ENCODE measurements around the gene GLRX.
"Not testable (repeated sequence)": the region's sequence is repeated elsewhere in the genome, so short reads cannot be mapped to it uniquely, and the experiment has no call there.

GLRX gene

DNA sequence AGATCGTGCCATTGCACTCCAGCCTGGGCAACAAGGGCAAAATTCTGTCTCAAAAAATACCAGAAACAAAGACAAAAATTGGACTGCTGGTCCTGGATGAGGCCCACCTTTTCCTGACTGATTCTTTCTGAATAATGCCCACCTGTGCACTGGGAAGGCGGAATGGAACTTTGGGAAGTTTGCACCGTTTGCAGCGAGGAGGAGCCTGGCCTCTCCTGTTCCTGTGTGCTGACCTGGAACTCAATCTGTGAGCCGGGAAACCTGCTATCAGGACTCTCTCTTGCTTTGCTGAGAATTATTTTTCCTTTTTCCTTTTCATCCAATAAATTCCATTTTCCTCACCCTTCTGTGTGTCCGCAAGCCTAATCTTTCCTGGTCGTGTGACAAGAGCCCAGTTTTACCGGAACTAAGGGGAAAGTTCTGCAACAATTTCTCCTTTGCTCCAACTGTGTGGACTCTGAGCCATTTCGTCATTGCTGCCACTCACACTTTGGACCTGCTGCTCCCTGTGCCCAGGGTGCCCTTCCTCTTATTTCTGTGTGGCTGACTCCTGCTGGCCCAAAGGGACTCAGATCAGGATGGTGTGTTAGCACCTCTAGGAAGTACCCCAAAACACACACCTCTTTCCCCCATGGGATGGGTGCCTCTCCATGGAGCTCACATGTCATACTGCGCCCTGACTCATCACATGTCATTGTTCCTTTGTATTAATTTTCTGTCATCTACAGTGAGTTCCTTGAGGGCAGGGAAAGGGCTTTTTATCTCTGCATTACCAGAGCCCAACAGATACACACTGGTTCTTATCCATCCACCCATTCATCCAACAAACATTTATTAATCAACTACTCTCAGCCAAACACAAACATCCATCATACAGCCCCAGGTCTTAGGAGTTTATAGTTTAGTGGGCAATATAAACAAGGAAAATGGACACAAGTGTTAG is 4.7 kb upstream of the GLRX start:
- no peak for DNase-seq

GRCh38 chr5:95825495-95825894 is 3.0 kb upstream of the GLRX start:
- no peak for DNase-seq

DNA sequence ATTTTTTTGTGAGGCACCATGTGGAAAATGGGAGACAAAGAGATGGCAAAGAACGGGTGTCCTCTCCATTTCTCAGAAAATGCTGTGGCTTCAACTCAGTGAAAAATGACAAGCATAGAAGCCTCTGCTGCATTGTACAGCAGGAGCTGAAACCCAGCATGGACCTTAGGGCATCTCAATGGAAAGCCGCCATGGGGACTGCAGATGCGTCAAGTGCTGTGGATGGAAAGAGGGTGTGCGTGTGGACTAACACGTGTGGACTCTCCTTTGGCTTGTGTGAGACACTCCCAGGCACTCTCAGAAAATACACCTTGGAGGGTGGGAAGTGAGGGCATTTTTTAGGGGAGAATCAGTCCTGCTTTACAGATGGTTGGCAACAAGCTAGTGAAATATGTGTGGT is 2.2 kb upstream of the GLRX start:
- DNase-seq: no peak

DNA sequence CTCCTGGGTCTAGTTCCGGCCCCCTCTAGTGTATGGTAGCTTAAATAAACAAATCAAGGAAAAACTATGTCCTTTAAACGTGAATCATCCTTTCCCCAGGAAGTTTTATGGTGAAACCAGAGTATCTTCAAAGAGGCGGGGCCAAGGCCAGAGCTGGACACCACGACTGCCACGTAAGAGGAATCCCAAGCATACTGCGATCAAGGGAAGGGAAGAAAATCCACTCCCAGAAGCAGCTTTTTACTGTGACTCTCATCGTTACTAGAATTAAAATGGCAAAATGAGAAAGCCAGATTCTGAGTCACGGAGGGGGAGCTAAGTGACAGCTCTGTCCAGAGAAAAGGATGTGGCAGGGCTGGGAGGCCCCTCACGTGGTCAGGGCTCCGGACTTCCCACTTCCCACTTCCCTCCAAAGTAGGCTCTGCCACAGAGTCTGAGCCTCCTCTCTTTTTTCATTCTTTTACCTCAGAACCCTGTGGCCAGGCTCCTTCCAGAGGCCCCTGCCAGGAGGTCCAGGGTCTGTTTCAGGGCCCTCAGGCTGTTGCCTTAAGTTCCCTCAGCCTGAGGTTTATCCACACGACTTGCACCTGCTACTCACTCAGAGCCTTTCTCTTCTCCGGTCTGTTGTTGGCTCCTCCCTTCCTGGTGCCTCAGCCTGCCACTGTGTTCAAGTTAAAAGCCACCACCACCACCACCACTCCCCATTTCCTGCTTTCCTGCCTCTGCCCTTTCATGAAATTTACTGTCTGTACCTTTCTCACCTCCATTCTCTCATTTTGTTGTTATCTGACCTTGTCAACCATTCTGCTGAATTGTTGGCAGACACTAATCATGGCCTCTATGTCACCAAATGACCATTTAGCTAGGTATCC is 1.4 kb upstream of the GLRX start:
- DNase-seq: peak; percentile 48

DNA sequence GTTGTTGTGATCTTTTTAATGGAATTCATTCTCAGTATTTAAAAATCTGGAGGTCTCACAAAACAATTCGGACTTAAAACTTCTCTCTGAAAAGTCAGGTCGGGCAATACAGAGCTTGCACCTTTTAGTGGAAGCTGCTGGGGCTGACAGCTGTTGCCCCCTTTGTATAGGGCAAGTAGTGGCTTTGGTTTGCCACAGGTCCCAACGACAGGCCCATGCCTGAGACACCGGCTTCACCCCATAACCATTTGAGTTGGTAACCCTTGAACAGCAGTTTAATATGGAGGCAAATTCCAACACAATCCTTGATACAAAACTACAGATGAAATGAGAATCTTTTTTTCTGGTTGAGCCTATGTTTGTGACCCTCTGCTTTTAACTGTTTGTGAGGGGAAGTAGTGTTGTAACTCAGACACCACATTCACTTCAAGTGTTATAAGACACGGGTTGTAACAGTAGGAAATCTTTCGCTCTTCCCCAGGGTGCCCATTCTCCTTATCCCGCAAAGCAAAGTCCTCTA is 752 bp upstream of the GLRX start:
- no peak for DNase-seq

- peak; percentile 25 for DNase-seq
Observed at GRCh38 chr5:95822043-95822541, 434 bp downstream of the GLRX start.

GRCh38 chr5:95821110-95822021 is 1.2 kb downstream of the GLRX start:
- DNase-seq: no peak

DNA sequence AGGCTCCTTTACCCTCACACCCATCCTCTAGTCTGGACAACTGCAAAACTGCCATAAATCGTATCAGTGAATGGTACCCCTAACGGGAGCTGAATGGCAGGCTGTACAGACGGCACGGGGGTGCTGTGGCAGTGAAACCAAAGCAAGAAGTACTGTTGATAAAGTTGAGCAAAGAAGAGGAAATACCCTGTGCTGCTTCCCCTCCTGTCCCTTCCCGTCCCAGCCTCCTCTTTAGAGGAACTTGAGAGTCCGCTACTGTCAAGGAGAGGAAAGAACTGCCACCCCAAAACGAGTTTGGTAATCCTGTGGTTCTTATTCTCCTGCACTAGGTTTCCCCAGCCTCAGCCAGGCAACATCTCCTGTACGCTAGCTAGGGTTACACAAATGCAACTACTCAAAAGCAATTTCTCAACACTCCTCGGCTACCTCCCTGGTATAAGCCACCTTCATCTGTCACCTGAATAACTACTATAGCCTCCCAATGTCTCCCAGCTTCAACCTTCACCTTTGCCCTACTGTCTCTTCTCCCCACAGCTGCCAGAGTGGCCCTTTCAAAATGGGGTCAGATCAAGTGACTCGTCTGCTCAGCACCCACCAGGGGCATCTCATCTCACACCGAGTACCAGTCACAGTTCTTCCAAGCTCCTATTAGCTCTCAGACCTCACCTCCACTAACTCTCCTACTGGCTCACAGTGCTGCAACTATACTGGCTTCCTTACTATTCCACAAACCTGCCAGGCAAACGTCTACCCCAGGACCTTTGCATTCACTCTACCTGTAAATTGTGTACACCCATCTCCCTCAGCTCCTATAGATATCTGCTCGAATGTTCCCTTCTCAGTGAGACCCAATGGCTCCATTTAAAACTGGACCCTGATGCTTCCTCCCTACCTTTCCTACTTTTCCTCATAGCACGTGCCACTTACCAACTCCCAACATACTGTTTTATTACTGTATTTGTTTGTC is 4.1 kb downstream of the GLRX start:
- DNase-seq: no peak

- DNase-seq: peak; percentile 34
Observed at GRCh38 chr5:95817430-95817829, 5.1 kb downstream of the GLRX start.

DNA sequence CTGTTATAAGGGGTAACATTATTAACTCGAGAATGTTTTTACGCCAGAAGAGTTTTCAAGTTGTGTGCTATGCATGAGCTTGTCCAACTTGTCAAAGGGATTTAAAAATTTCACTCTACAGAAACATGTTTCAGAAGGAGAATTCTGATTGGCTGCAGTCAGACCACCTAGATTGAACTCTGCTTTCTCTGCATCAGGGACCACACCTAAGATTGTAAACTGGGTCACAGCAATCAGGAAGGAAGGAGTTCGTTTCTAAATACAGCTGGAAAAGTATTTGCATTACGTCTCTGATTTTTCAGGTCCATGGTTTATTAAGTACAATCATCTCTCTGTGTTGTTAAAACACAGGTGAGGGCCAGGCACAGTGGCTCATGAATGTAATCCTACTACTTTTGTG is 5.8 kb downstream of the GLRX start:
- no peak for DNase-seq

GRCh38 chr5:95816341-95816740 is 6.2 kb downstream of the GLRX start:
- DNase-seq: no peak

DNA sequence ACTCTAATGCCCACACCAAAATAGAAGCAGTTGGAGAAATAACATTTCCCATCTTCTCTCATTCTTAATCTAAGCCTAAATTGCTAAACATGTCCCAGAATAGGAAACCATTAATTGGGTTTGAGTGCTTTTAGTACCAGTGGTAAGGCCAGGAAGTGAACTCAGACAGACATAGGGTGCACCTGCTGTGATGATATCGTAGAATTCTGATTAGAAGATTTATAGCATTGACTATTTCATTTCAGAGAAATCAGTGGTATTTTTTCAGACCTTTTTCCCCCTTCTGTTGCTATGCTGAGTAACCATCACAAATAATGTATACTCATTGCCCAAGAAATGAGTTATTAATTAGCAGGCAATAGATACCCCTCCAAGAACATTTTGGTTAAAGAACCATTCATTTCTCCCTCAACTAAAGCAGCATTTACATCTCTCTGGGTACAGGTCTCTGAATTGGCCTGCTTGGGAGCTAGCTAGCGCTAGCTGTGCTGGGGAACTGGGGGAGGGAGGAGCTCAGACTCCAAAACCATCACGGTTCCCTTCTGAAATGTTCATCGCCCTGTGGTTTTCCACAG is 7.3 kb downstream of the GLRX start:
- DNase-seq: no peak

DNA sequence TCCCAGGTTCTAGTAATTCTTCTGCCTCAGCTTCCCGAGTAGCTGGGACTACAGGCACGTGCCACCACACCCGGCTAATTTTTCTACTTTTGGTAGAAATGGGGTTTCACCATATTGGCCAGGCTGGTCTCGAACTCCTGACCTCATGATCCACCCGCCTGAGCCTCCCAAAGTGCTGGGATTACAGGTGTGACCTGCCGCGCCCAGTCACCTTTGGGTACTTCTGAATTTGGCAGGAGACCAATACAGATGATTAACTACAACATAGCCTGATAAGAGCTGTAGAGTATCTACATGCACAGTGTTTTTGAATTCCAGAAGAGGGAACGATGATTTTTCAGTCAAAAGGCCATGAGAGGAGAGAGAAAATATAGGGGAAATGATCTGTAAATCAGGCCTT is 9.5 kb downstream of the GLRX start:
- DNase-seq: not testable (repeated sequence)

- no peak for DNase-seq
Observed at GRCh38 chr5:95812074-95812471, 10.5 kb downstream of the GLRX start.

GRCh38 chr5:95811461-95812073 is 11.0 kb downstream of the GLRX start:
- not testable (repeated sequence) for DNase-seq

DNA sequence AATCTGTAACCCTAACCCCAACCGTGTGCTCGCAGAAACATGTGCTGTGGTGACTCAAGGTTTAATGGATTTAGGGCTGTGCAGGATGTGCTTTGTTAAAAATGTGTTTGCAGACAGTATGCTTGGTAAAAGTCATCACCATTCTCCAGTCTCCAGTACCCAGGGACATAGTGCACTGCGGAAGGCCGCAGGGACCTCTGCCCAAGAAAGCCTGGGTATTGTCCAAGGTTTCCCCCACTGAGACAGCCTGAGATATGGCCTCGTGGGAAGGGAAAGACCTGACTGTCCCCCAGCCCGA is 11.5 kb downstream of the GLRX start:
- DNase-seq: not testable (repeated sequence)

- DNase-seq: no peak
Observed at GRCh38 chr5:95810305-95811125, 12.0 kb downstream of the GLRX start.

GRCh38 chr5:95809414-95809960 is 13.0 kb downstream of the GLRX start:
- no peak for DNase-seq

Data from T-helper 9 cell (primary cell).